Measurements from ENCODE around the gene HECA.

- TF ChIP-seq CTCF (IDR thresholded peaks at IDR 0.05; ENCODE audit: poor library complexity): no peak
- no peak for TF ChIP-seq EZH2phosphoT487 (IDR thresholded peaks at IDR 0.05; ENCODE audit: low read depth, severe bottlenecking, unreplicated experiment)
Measured at GRCh38 chr6:139174961-139175360, 40.1 kb downstream of the HECA start.

All from hepatocyte (in vitro differentiated cells).